ENCODE results near the gene BCAT1.
"Not testable (repeated sequence)": the region's sequence is repeated elsewhere in the genome, so short reads cannot be mapped to it uniquely, and the experiment has no call there.

BCAT1 gene

DNA sequence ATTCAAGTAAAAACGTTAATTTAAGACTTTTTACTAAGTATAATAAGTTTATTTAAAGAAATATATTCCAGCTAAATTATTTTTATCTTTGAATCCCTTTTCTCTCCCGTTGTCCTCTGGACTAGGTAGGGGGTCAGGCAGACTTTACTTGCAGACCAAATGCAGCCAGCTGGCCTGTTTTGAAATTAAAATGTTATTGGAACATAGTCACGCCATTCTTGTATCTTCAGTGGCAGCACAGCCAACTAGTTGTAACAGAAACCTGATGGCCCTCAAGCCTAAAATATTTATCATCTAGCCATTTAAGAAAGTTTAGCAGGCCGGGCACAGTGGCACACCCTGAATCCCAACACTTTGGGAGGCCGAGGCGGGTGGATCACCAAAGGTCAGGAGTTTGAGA lies 52.7 kb downstream of the BCAT1 start:
- no peak for DNase-seq

DNA sequence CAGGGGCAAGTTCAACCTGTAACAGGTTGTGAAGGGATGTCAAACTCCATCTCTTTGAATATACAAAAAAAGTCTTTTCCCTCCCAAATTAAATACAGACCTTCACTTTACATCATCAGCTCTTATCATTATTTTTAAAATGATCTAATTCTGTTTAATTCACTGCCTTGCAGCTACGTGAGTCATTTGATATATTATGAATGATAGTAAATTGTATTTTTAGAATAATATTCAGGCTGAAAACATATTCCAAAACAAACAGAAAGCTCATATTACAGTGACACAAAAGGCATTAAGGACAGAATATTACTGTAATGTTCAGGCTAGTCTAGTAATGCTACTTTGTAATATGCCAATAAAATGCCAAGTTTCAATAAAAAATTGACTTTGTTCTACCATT lies 53.3 kb downstream of the BCAT1 start:
- DNase-seq = no peak

DNA sequence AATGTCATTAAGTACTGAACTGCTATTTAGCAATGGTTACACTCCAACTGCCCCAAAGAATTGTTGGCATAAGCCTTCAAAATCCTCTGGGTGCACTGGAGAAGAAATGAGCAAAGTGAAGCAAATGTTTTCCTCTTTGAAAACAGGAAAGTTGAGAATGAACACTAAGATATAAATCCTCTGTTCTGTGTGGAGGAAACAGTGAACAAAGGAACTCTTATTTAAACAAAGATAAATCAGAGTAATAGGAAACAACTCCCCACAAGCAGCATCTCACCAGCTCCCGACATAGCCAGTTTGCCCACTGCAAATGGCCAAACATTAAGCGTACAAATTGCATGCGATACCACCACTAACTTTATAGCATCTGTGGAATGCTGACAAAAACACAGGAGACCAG lies 54.0 kb downstream of the BCAT1 start:
- DNase-seq = no peak

GRCh38 chr12:24890048-24890803 lies 58.7 kb downstream of the BCAT1 start:
- no peak for DNase-seq

DNA sequence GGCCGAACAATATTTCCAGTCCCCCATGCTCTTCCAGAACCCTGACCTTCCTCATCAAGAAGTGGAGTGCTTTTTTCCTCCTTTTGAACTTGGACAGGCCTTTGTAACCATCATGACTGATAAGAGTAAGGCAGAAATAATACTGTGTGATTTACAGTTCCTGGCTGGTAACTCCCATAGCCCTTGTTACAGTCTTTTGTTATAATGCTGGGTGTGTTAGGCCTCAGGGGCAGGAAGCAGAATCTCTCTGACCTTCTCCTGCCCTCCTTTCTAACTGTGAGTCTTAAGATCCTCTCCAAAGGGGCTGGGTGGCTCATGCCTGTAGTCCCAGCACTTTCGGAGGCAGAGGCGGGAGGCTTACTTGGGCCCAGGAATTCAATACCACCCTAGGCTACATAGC lies 59.5 kb downstream of the BCAT1 start:
- DNase-seq = no peak

- no peak for DNase-seq
These were observed 60.1 kb downstream of the BCAT1 start for GRCh38 chr12:24888813-24889212.

DNA sequence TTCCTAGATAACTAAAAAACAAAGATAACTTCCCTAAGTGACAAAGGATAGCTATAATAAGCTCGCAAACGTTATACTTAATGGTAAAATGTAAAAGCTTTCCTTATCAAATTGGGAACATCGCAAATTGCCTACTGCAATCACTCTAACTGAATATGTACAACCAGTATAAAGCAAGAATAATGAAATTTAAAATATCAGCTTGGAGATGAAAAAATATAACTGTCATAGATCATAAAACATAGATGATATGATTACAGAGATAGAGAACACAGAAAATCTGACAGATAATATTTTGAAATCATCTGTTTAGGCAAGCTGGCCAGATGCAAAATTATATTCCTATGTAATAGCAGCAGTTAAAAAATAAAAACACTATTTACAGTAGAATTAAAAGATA lies 64.0 kb downstream of the BCAT1 start:
- no peak for DNase-seq

DNA sequence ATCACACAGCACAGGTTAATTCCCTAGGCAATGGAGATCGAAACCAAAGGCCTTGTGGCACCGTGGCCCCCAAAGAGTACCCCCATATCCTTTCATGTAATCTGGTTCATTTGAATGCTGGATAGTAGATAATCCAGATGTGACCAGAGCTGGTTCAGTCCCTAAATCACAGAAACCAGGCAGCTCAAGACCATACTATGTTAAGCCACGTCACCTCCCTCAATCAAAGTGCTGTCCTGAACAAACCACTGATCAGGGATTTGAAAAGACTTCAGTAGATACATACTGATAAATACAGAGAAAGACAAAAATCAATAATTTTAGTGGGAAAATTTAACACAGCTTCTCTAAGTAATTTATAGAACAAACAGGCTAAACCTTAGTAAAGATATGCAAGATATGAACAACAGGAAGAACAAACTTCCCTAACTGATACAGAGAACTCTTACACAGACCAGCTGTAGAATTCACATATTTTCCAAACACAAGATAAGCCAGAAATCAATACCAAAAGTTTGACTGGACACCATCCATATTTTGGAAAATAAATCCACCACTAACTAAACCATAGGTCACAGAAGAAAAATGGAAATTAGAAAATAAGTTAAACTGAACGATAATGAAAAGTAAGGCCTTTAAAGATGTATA lies 67.1 kb downstream of the BCAT1 start:
- DNase-seq = no peak

GRCh38 chr12:24881227-24881626 lies 67.7 kb downstream of the BCAT1 start:
- no peak for DNase-seq

DNA sequence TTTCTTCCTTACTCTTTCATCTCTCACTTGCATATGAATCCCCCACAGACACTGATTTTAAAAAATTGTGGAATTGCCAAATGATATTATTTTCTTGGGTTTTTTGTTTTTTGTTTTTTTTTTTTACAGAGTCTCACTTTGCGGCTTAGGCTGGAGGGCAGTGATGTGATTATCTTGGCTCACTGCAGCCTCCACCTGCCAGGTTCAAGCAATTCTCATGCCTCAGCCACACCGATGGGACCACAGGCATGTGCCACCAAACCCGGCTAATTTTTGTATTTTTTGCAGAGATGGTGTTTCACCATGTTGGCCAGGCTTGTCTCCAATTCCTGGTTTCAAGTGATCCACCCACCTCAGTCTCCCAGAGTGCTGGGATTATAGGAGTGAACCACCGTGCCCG lies 68.2 kb downstream of the BCAT1 start:
- DNase-seq = no peak

DNA sequence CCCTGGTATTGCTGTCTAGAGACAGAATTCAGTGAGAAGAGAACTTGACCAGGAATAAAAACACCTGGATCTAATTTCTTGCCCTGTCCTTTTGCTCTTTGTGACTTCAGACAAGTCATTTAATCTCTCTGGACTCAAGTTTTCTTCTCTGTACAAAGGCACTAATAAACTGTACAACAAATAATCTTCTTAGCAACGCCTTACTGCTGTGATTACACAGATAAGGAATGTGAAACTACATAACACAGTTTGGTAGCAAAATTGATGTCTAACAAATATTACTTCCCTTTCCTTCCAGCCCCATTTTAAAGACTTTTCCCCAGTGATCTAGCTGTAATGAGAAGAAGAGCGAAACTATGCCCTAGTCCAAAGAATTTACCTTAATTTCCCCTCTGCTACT lies 69.3 kb downstream of the BCAT1 start:
- no peak for DNase-seq

- DNase-seq = no peak
These were observed 73.9 kb downstream of the BCAT1 start for GRCh38 chr12:24875014-24875413.

DNA sequence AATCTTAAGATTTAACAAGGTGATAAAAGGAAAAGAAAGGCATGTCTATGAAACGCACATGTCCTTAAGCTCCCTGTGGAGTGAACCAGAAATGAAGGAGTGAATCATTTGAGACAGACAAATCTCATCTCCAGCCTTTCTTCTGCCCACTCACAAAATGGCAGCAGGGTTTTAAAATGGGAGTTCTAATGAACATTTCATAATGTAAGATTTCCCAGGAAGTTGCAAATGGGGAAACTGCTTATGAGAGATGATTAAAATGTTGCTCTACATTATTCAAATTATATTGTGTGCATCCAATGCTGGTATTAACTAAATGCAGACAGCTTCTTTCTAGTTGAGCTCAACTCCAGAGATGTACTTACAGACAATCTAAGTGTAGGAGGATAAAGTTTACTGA lies 76.7 kb downstream of the BCAT1 start:
- no peak for DNase-seq

- DNase-seq = not testable (repeated sequence)
These were observed 82.8 kb downstream of the BCAT1 start for GRCh38 chr12:24866139-24866538.

GRCh38 chr12:24864796-24865125 lies 84.1 kb downstream of the BCAT1 start:
- no peak for DNase-seq

- no peak for DNase-seq
These were observed 86.9 kb downstream of the BCAT1 start for GRCh38 chr12:24861766-24862540.

- DNase-seq = no peak
These were observed 88.4 kb downstream of the BCAT1 start for GRCh38 chr12:24860546-24860945.

- DNase-seq = no peak
These were observed 92.4 kb downstream of the BCAT1 start for GRCh38 chr12:24856541-24856940.

- DNase-seq = no peak
These were observed 94.0 kb downstream of the BCAT1 start for GRCh38 chr12:24854908-24855307.

- DNase-seq = no peak
These were observed 94.9 kb downstream of the BCAT1 start for GRCh38 chr12:24854017-24854416.

DNA sequence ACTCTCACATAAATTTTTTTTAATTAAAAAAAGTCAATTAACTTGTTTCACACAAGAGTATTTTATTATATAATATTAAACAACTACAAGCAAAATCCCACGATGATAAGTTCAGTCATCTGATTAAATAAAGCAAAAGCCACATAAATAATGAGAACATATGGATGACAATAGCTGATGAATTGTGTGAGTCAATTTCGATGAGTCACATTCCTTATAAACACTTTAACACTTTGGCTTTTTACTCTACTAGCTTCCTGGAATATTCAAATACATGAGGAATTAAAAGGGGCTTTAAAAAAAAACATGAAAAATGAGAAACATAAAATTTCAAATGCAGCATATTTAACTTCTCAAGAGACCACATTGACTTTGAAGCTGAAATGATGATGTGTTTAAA lies 95.3 kb downstream of the BCAT1 start:
- no peak for DNase-seq

DNA sequence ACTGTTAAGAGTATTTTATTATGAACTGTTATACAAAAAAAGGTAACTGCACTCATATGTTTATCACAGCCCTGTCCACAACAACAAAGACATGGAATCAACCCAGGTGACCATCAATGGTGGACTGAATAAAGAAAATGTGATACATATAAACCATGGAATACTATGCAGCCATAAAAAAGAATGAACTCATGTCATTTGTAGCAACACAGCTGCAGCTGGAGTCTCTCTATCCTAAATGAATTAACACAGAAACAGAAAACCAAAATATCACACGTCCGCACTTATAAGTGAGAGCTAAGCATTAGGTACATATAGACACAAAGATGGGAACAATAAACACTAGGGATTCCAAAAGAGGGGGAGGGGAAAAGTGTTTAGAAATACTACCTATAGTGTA lies 95.8 kb downstream of the BCAT1 start:
- no peak for DNase-seq

GRCh38 chr12:24852420-24852819 lies 96.5 kb downstream of the BCAT1 start:
- DNase-seq = no peak

GRCh38 chr12:24851883-24852282 lies 97.0 kb downstream of the BCAT1 start:
- not testable (repeated sequence) for DNase-seq

All from NCI-H345 (cell line).